T-helper 2 cell treated with Interferon-gamma antibody and Interleukin-4, amounts not matched to agents 5 μg/mL and 100 μg/mL, for 36 hours (primary cell): ENCODE measurements around the gene COLEC11.
"Not testable (repeated sequence)": the region's sequence is repeated elsewhere in the genome, so short reads cannot be mapped to it uniquely, and the experiment has no call there.

ENCODE experiments used
- DNase-seq: peaks from one replicate; pipeline ENCODE4 v3.0.0; 2021; ENCODE audit warnings: low spot score
- H3K27ac Mint-ChIP-seq: one replicate; pipeline ENCODE4 v1.8.0; 2021; ENCODE audit warnings: mild to moderate bottlenecking, mixed read lengths
- H3K27me3 Mint-ChIP-seq: one replicate; pipeline ENCODE4 v1.8.0; 2021; ENCODE audit warnings: low read depth, mixed read lengths
- H3K36me3 Mint-ChIP-seq: one replicate; pipeline ENCODE4 v1.8.0; 2021; ENCODE audit warnings: low read depth, mixed read lengths
- H3K4me1 Mint-ChIP-seq: one replicate; pipeline ENCODE4 v1.8.0; 2021; ENCODE audit warnings: low read depth, mixed read lengths
- H3K4me3 Mint-ChIP-seq: one replicate; pipeline ENCODE4 v1.8.0; 2022; ENCODE audit warnings: mild to moderate bottlenecking, moderate library complexity, mixed read lengths
- H3K9me3 Mint-ChIP-seq: one replicate; pipeline ENCODE4 v1.8.0; 2021; ENCODE audit warnings: mixed read lengths

The COLEC11 gene

GRCh38 chr2:3616435-3617197, 21.7 kb downstream of the COLEC11 start:
- not testable (repeated sequence) for H3K4me1 Mint-ChIP-seq, H3K27ac Mint-ChIP-seq, H3K9me3 Mint-ChIP-seq, H3K36me3 Mint-ChIP-seq, DNase-seq, H3K27me3 Mint-ChIP-seq, H3K4me3 Mint-ChIP-seq

GRCh38 chr2:3617198-3617890, 22.4 kb downstream of the COLEC11 start:
- peaks cover 5% of the 10 kb centered on the region for H3K9me3 Mint-ChIP-seq
- no peaks in the 10 kb centered on the region for H3K4me1 Mint-ChIP-seq
- H3K27ac Mint-ChIP-seq: no peak overlapping the region
- no peaks in the 10 kb centered on the region for H3K36me3 Mint-ChIP-seq
- no peak for DNase-seq
- H3K4me3 Mint-ChIP-seq: no peak overlapping the region
- peaks cover 4% of the 10 kb centered on the region for H3K27me3 Mint-ChIP-seq

GRCh38 chr2:3618367-3618766, 23.5 kb downstream of the COLEC11 start:
- Mint-ChIP-seq H3K27me3 (peaks cover 6% of the 10 kb centered on the region), H3K9me3 (peaks cover 5% of the 10 kb centered on the region), H3K4me1 (no peaks in the 10 kb centered on the region), H3K36me3 (no peaks in the 10 kb centered on the region), H3K27ac (no peak overlapping the region), H3K4me3 (no peak overlapping the region)
- no peak for DNase-seq

- DNase-seq: no peak
- Mint-ChIP-seq H3K4me1 (no peaks in the 10 kb centered on the region), H3K4me3 (no peak overlapping the region), H3K27me3 (peaks cover 10% of the 10 kb centered on the region), H3K9me3 (peaks cover 5% of the 10 kb centered on the region), H3K27ac (no peak overlapping the region), H3K36me3 (no peaks in the 10 kb centered on the region)
These were observed 24.1 kb downstream of the COLEC11 start for GRCh38 chr2:3619033-3619432.

- H3K27ac Mint-ChIP-seq, H3K4me3 Mint-ChIP-seq, DNase-seq, H3K9me3 Mint-ChIP-seq, H3K4me1 Mint-ChIP-seq, H3K36me3 Mint-ChIP-seq: not testable (repeated sequence)
- peaks cover 12% of the 10 kb centered on the region for H3K27me3 Mint-ChIP-seq
These were observed 24.7 kb downstream of the COLEC11 start for GRCh38 chr2:3619661-3620060.

- peaks cover 12% of the 10 kb centered on the region for H3K27me3 Mint-ChIP-seq
- H3K4me1 Mint-ChIP-seq: no peaks in the 10 kb centered on the region
- no peaks in the 10 kb centered on the region for H3K36me3 Mint-ChIP-seq
- no peak overlapping the region for H3K4me3 Mint-ChIP-seq
- H3K27ac Mint-ChIP-seq: no peak overlapping the region
- no peak for DNase-seq
- H3K9me3 Mint-ChIP-seq: peaks cover 5% of the 10 kb centered on the region
These were observed 25.9 kb downstream of the COLEC11 start for GRCh38 chr2:3620834-3621233.

GRCh38 chr2:3622967-3623366, 28.1 kb downstream of the COLEC11 start:
- Mint-ChIP-seq H3K4me1 (no peaks in the 10 kb centered on the region), H3K27ac (no peak overlapping the region)

GRCh38 chr2:3624059-3624794, 29.3 kb downstream of the COLEC11 start:
- no peak overlapping the region for H3K27ac Mint-ChIP-seq
- H3K36me3 Mint-ChIP-seq: no peaks in the 10 kb centered on the region
- H3K9me3 Mint-ChIP-seq: no peaks in the 10 kb centered on the region
- H3K4me3 Mint-ChIP-seq: no peak overlapping the region
- no peaks in the 10 kb centered on the region for H3K4me1 Mint-ChIP-seq
- peaks cover 12% of the 10 kb centered on the region for H3K27me3 Mint-ChIP-seq
- DNase-seq: no peak

More at GRCh38 chr2:3622967-3623366, 28.1 kb downstream of the COLEC11 start:
- Mint-ChIP-seq H3K9me3 (no peaks in the 10 kb centered on the region), H3K4me3 (no peak overlapping the region), H3K27me3 (peaks cover 12% of the 10 kb centered on the region), H3K36me3 (no peaks in the 10 kb centered on the region)
- DNase-seq: no peak

- H3K4me3 Mint-ChIP-seq: no peak overlapping the region
These were observed 30.3 kb downstream of the COLEC11 start for GRCh38 chr2:3625186-3625585.

GRCh38 chr2:3626118-3626811, 31.4 kb downstream of the COLEC11 start:
- H3K4me3 Mint-ChIP-seq: no peak overlapping the region
- no peaks in the 10 kb centered on the region for H3K36me3 Mint-ChIP-seq
- H3K4me1 Mint-ChIP-seq: no peaks in the 10 kb centered on the region
- no peak for DNase-seq
- H3K27me3 Mint-ChIP-seq: peaks cover 9% of the 10 kb centered on the region
- no peak overlapping the region for H3K27ac Mint-ChIP-seq
- no peaks in the 10 kb centered on the region for H3K9me3 Mint-ChIP-seq

More at GRCh38 chr2:3625186-3625585, 30.3 kb downstream of the COLEC11 start:
- DNase-seq: no peak
- Mint-ChIP-seq H3K27ac (no peak overlapping the region), H3K27me3 (peaks cover 12% of the 10 kb centered on the region), H3K4me1 (no peaks in the 10 kb centered on the region), H3K36me3 (no peaks in the 10 kb centered on the region), H3K9me3 (no peaks in the 10 kb centered on the region)

GRCh38 chr2:3626812-3627499, 32.0 kb downstream of the COLEC11 start:
- no peak for DNase-seq
- H3K9me3 Mint-ChIP-seq: no peaks in the 10 kb centered on the region
- no peaks in the 10 kb centered on the region for H3K36me3 Mint-ChIP-seq
- no peak overlapping the region for H3K4me3 Mint-ChIP-seq
- H3K4me1 Mint-ChIP-seq: no peaks in the 10 kb centered on the region
- no peak overlapping the region for H3K27ac Mint-ChIP-seq
- peaks cover 9% of the 10 kb centered on the region for H3K27me3 Mint-ChIP-seq

GRCh38 chr2:3627500-3628100, 32.7 kb downstream of the COLEC11 start:
- Mint-ChIP-seq H3K27ac (no peak overlapping the region), H3K27me3 (peaks cover 9% of the 10 kb centered on the region), H3K9me3 (no peaks in the 10 kb centered on the region), H3K4me1 (no peaks in the 10 kb centered on the region), H3K4me3 (no peak overlapping the region), H3K36me3 (no peaks in the 10 kb centered on the region)
- DNase-seq: no peak

- Mint-ChIP-seq H3K27me3 (peaks cover 7% of the 10 kb centered on the region), H3K36me3 (no peaks in the 10 kb centered on the region), H3K4me1 (no peaks in the 10 kb centered on the region), H3K9me3 (no peaks in the 10 kb centered on the region), H3K4me3 (no peak overlapping the region), H3K27ac (no peak overlapping the region)
- no peak for DNase-seq
These were observed 33.3 kb downstream of the COLEC11 start for GRCh38 chr2:3628241-3628679.
